Cardiac muscle cell (in vitro differentiated cells and primary cell): ENCODE data around the gene ABCA1. TPM values are rescaled to one million over a fixed set of nuclear protein-coding genes. Genes with fewer than 3 reads are reported as not detected.
"Not testable (repeated sequence)": the region's sequence is repeated elsewhere in the genome, so short reads cannot be mapped to it uniquely, and the experiment has no call there.

ENCODE experiments used
- DNase-seq, 2 donors: peaks; one replicate each; pipeline versions ENCODE4 v3.0.0 to v3.0.0-alpha.2; 2010 to 2017; ENCODE audit warnings: low read depth in 1 of 2, low spot score in 1 of 2
- H3K27ac ChIP-seq: fragments of 200-600 bp; sonication (generic); 2 replicates; pipeline ENCODE4 v1.5.1; 2016
- H3K27me3 ChIP-seq: fragments of 200-600 bp; sonication (generic); 2 replicates; pipeline ENCODE4 v1.6.0; 2016; ENCODE audit warnings: control low read depth
- H3K36me3 ChIP-seq: fragments of 200-600 bp; sonication (generic); 2 replicates; pipeline ENCODE4 v1.5.1; 2016; ENCODE audit warnings: control low read depth
- H3K4me1 ChIP-seq: fragments of 200-600 bp; sonication (generic); 2 replicates; pipeline ENCODE4 v1.8.1; 2017; ENCODE audit warnings: low read depth, mild to moderate bottlenecking, mixed run types
- H3K4me3 ChIP-seq: fragments of 200-600 bp; sonication (generic); 2 replicates; pipeline ENCODE4 v1.5.1; 2016; ENCODE audit warnings: mild to moderate bottlenecking
- H3K9me3 ChIP-seq: fragments of 200-600 bp; sonication (generic); 2 replicates; pipeline ENCODE4 v1.5.1; 2017; ENCODE audit warnings: low read depth, mild to moderate bottlenecking, control low read depth
- polyA plus RNA-seq: library from polyadenylated mRNA; unstranded; fragments of >200 nt; fragmentation: Nextera tagmentation; extraction: Ambion mirVana; gene quantifications from 2 replicates; pipeline ENCODE4 v1.2.1, GENCODE V29; 2016
- total RNA-seq: library from RNA; depleted of rRNA; stranded (reverse); fragments of >200 nt; gene quantifications from 2 replicates; pipeline ENCODE4 v1.2.3, GENCODE V29; 2016
- TF ChIP-seq, protein P1 (sequence below): IDR thresholded peaks from 2 replicates; pipeline ENCODE4 v1.5.1; 2012; ENCODE audit warnings: low read depth, mild to moderate bottlenecking, low read length

Gene ABCA1
- total and polyA plus RNA-seq, 2 experiments from 2014 or later, result 2.5 to 23.0 TPM

DNA sequence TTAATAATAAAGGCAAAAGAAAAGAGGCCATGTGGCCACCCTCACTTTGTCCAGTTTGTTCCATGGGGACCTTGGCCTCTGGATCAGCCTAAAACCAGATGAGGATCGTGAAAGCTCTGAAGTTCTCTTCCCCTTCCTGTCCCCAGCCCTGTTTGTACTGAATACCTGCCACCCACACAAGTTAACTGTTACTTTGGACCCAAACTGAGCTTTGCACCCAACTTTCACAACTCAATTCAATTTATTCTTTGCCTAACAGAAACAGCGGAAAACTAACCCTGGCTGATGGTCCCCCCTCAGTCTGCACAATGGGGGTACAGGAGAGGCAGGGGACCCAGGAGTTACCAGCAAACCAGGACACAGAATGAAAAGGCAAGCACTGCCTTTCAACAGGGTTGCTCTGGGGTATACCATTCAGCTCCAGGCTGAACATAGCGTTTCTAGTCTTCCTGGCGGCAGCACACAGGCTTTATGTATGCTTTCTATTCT, 28.2 kb downstream of the ABCA1 start:
- Histone ChIP-seq H3K27me3 (no peaks in the 10 kb centered on the region), H3K36me3 (no peaks in the 10 kb centered on the region), H3K9me3 (no peaks in the 10 kb centered on the region)

DNA sequence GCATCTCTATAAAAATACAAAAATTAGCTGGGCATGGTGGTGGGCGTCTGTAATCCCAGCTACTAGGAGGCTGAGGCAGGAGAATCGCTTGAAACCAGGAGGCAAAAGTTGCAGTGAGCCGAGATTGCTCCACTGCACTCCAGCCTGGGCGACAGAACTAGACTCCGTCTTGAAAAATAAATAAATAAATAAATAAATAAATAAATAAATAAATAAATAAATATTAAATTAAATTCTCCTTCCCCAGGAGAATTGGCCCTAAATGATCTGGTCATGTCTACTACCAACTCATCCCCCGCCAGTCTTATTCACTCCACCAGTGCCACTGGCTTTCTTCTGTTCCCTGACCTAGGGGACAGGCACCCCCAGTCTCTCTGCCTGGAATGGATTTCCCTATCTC, 29.6 kb downstream of the ABCA1 start:
- not testable (repeated sequence) for H3K27ac ChIP-seq, DNase-seq, H3K27me3 ChIP-seq, H3K4me3 ChIP-seq, H3K36me3 ChIP-seq, H3K4me1 ChIP-seq, H3K9me3 ChIP-seq

More for the DNA sequence above, 28.2 kb downstream of the ABCA1 start:
- H3K4me3 ChIP-seq, result no peak overlapping the region
- TF ChIP-seq, protein P1, sequence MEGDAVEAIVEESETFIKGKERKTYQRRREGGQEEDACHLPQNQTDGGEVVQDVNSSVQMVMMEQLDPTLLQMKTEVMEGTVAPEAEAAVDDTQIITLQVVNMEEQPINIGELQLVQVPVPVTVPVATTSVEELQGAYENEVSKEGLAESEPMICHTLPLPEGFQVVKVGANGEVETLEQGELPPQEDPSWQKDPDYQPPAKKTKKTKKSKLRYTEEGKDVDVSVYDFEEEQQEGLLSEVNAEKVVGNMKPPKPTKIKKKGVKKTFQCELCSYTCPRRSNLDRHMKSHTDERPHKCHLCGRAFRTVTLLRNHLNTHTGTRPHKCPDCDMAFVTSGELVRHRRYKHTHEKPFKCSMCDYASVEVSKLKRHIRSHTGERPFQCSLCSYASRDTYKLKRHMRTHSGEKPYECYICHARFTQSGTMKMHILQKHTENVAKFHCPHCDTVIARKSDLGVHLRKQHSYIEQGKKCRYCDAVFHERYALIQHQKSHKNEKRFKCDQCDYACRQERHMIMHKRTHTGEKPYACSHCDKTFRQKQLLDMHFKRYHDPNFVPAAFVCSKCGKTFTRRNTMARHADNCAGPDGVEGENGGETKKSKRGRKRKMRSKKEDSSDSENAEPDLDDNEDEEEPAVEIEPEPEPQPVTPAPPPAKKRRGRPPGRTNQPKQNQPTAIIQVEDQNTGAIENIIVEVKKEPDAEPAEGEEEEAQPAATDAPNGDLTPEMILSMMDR, result no peak
- peaks cover 15% of the 10 kb centered on the region for H3K4me1 ChIP-seq
- H3K27ac ChIP-seq, result no peak overlapping the region
- DNase-seq, result no peak

DNA sequence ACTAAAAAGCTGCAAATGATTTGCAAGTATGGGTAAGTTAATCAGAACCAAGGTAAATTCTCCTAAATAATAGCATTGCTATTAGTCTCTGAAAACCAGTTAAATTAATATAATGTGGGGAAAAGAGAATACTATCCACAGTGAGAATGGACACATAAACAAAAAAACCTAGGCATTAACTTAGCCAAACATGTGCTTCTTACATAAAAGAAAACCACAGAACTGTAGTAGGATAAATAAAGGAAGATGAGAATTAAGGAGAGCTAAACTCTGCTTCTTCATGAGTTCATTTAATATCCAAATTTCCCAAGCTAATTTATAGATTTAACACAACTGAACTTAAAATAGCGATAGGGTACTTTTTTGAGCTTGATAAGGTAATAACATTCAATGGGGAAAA, 31.8 kb downstream of the ABCA1 start:
- Histone ChIP-seq H3K4me1 (peaks cover 5% of the 10 kb centered on the region), H3K9me3 (no peaks in the 10 kb centered on the region), H3K27ac (no peak overlapping the region), H3K27me3 (no peaks in the 10 kb centered on the region), H3K36me3 (no peaks in the 10 kb centered on the region), H3K4me3 (no peak overlapping the region)
- TF ChIP-seq, protein P1, result no peak
- DNase-seq, result no peak

DNA sequence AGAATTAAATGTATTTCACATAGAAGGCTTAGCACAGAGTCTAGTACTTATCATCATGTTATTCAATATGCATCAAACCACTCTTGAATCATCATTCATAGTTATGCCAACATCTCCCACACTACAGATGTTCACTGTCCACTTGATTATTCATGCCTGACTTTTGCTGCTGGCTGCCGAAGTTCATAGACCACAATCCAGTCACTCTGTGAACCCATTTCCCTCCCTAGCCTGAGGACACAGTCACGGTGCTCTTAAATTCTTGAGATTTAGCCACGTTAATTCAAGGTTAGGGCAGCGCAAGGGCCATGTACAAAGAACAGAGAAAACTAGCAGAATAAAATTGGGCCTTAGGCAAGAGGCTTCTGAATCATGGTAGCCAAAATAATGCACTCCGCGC, 32.4 kb downstream of the ABCA1 start:
- Histone ChIP-seq H3K27ac (no peak overlapping the region), H3K4me1 (peaks cover 5% of the 10 kb centered on the region), H3K9me3 (no peaks in the 10 kb centered on the region), H3K36me3 (no peaks in the 10 kb centered on the region), H3K4me3 (no peak overlapping the region), H3K27me3 (no peaks in the 10 kb centered on the region)
- DNase-seq, result peak in 1 of 2 donors; percentile 74
- TF ChIP-seq, protein P1, result no peak

DNA sequence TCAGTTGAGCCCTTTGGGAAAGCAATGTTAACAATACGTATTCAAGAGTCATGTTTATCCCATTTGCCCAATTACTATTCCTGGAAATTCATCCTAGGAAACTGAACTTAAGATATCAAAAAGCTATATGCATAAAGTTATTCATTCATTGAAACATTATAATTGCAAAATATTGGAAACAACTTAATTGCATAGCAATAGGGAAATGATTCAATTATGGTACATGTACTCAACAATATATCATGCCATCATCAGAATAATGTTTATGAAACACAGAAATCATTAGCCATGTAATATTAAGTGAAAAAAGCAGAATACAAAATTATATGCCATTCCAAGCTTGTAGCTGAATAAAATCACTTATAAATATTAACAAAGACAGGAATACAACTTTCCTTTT, 35.3 kb downstream of the ABCA1 start:
- no peaks in the 10 kb centered on the region for H3K4me1 ChIP-seq
- no peak overlapping the region for H3K27ac ChIP-seq
- TF ChIP-seq, protein P1, result no peak
- no peaks in the 10 kb centered on the region for H3K27me3 ChIP-seq
- no peak for DNase-seq
- peaks cover 8% of the 10 kb centered on the region for H3K36me3 ChIP-seq
- no peak overlapping the region for H3K4me3 ChIP-seq
- no peaks in the 10 kb centered on the region for H3K9me3 ChIP-seq

DNA sequence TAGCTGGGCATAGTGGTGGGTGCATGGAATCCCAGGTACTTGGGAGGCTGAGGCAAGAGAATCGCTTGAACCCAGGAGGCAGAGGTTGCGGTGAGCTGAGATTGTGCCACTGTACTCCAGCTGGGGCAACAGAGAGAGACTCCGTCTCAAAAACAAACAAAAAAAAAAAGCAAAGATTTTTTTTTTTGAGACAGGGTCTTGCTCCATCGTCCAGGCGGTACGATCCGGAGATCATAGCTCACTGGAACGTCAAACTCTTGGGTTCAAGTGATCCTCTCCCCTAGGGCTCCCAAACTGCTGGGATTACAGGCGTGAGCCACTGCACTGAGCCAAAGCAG, 37.6 kb downstream of the ABCA1 start:
- Histone ChIP-seq H3K4me3 (no peak overlapping the region), H3K27me3 (no peaks in the 10 kb centered on the region), H3K4me1 (no peaks in the 10 kb centered on the region), H3K36me3 (peaks cover 8% of the 10 kb centered on the region), H3K9me3 (no peaks in the 10 kb centered on the region), H3K27ac (peak overlapping the region; percentile 25)
- TF ChIP-seq, protein P1, result no peak
- no peak for DNase-seq
